Thoracic aorta (tissue), 2 donors: ENCODE measurements around the gene CFAP43. TPM values are rescaled to one million over a fixed set of nuclear protein-coding genes. Genes with fewer than 3 reads are reported as not detected.

ENCODE experiments used
- ATAC-seq: fragments of 150-250 bp; one replicate; pipeline ENCODE4 v1.8.0; 2017; ENCODE audit warnings: low read depth; ENCODE audit not compliant: insufficient number of reproducible peaks, low FRiP score
- DNase-seq: peaks from one replicate; pipeline ENCODE4 v3.0.0-alpha.2; 2020; ENCODE audit warnings: low spot score
- H3K27ac ChIP-seq, 2 donors: fragments of 200-600 bp; sonication (generic); 1 replicate in 1 of 2; 2 replicates in 1 of 2; pipeline ENCODE4 v1.5.1; 2016; ENCODE audit warnings: mild to moderate bottlenecking in 2 of 2, moderate library complexity in 2 of 2
- H3K27me3 ChIP-seq: fragments of 200-600 bp; sonication (generic); replicated peaks from 2 replicates; pipeline ENCODE4 v1.6.0; 2016; ENCODE audit warnings: mild to moderate bottlenecking; ENCODE audit not compliant: insufficient read depth
- H3K36me3 ChIP-seq: fragments of 200-600 bp; sonication (generic); one replicate; pipeline ENCODE4 v1.5.1; 2016
- H3K4me1 ChIP-seq, 2 donors: fragments of 200-600 bp; sonication (generic); 1 replicate in 1 of 2; 2 replicates in 1 of 2; pipeline versions ENCODE4 v1.5.1 to v1.6.0; 2016; ENCODE audit warnings: low read depth in 2 of 2, mild to moderate bottlenecking in 1 of 2; ENCODE audit not compliant: control insufficient read depth in 1 of 2
- H3K4me3 ChIP-seq: fragments of 200-600 bp; sonication (generic); 2 replicates; pipeline ENCODE4 v1.5.1; 2016; ENCODE audit warnings: mild to moderate bottlenecking
- H3K9me3 ChIP-seq: fragments of 200-600 bp; sonication (generic); 2 replicates; pipeline ENCODE4 v1.5.1; 2016
- total RNA-seq, 2 donors: library from RNA; depleted of rRNA; stranded (reverse); fragments of >200 nt; gene quantifications; one replicate each; pipeline versions ENCODE4 v1.1.0 to v1.2.3, GENCODE V29; 2016
- TF ChIP-seq, protein P1 (sequence below): fragments of 200-600 bp; sonication (generic); IDR thresholded peaks from one replicate; pipeline ENCODE4 v1.5.1; 2019; ENCODE audit warnings: antibody characterized with exemption

Gene CFAP43, protein sequence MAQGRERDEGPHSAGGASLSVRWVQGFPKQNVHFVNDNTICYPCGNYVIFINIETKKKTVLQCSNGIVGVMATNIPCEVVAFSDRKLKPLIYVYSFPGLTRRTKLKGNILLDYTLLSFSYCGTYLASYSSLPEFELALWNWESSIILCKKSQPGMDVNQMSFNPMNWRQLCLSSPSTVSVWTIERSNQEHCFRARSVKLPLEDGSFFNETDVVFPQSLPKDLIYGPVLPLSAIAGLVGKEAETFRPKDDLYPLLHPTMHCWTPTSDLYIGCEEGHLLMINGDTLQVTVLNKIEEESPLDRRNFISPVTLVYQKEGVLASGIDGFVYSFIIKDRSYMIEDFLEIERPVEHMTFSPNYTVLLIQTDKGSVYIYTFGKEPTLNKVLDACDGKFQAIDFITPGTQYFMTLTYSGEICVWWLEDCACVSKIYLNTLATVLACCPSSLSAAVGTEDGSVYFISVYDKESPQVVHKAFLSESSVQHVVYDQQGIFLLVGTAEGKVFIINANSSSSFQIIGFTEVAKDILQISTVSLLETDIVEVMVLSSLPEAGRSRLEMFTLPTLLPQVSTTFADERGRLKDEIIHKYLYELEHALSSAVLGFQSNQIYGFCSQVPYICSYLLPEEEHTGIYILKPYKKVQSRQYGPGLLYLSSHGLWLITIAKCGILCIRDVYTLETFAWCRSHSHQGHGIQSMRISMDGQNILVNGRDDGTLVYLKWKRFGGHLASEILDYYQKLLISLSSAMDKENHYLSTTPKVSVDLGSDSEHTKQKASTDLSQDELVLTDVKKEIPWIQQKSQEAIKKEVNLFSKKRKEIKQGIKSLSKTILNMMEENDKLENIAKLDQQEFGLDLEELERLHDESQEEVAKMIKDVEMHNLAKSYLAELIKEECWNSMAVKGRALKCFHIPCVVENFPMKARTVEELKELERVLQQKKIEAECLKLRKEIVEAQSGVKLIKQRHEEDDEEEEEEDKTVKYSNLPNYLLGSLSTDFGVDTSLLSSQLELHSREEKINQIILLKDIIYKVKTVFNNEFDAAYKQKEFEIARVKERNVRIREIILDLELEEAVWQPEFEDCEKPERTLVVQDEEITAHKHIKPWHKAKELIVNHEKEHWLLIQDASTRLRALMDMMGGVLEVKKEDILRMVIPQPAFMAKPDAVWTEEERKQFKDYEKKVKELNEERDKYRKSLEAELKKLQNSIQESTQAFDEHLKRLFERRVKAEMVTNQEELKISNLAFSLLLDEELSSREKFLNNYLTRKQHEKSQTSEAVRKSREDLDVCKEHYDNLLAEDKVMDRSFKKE (N-terminal part only)
- under 1 TPM in 1 of 2 donors, not detected in 1; 0.85 TPM for total RNA-seq

DNA sequence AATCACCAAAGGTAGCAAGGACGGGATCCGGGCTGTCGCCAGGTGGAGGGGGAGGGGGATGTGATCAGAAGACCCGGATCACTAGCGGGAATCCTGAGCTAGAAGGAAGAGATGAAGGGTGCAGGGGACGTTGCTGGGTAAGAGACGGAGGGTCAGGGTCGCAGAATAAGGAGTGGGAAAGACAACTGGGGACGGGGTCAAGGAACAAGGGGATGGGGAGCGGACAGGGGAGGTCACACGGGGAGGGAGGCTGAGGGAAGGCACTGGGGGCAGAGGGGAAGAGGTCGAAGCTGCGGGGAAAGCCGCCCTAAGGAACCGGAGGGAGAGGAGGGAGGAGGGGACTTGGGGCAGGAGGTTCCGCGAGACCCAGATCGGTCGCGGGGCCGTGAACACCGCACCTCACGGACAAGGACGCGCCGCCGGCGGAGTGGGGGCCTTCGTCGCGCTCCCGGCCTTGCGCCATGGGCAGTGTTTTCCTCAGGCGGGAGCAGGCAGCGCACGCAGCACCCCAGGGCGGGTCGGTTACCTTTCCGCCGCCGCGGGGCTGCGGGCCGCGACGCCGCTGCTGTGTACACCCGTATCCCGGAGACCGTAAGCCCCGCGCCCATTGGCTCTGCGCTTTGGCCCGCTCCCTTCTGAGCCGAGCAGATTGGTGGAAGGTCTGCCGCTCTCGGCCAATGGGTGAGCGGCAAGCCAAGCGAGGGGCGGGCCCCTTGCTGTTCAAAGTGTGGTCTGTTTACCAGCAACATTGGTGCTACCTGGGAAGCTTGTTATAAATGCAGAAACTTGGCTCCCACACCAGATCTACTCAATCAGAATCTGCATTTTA, at the start of gene CFAP43:
Gene CFAP43 (minus strand): TSS at position 581 of the 829 bp plus-strand sequence. CDS start 118 bp downstream, at position 463.
- H3K27ac ChIP-seq: no peak within 1 kb of the TSS
- H3K4me1 ChIP-seq: peaks cover 5 to 6% of the 10 kb centered on the region in 2 donors
- DNase-seq: peak; percentile 94

DNA sequence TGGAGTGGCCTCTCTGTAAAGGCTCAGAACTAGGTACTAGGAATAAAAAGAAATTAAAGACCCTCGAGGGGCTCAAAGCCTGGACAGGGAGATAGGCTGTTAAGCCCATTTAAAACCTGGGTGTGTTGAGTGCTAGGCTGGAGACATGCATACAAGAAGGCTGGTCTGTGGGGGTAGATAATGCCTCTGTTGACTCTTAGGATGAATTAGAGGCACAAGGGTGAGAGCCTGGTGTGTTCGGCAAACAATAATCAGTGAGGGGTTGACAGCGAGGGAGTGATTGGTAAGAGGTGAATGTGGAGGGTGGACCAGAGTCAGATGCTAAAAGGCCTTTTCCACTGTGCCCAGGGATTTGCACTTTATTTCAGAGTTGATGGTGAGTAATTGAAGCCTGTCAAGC, 49.5 kb upstream of the CFAP43 start:
- Histone ChIP-seq H3K36me3 (no peaks in the 10 kb centered on the region), H3K4me3 (no peak overlapping the region), H3K9me3 (no peaks in the 10 kb centered on the region), H3K27me3 (no peaks in the 10 kb centered on the region), H3K27ac (no peak overlapping the region), H3K4me1 (no peaks in the 10 kb centered on the region)
- ATAC-seq (no peak), DNase-seq (no peak)
- TF ChIP-seq, protein P1, sequence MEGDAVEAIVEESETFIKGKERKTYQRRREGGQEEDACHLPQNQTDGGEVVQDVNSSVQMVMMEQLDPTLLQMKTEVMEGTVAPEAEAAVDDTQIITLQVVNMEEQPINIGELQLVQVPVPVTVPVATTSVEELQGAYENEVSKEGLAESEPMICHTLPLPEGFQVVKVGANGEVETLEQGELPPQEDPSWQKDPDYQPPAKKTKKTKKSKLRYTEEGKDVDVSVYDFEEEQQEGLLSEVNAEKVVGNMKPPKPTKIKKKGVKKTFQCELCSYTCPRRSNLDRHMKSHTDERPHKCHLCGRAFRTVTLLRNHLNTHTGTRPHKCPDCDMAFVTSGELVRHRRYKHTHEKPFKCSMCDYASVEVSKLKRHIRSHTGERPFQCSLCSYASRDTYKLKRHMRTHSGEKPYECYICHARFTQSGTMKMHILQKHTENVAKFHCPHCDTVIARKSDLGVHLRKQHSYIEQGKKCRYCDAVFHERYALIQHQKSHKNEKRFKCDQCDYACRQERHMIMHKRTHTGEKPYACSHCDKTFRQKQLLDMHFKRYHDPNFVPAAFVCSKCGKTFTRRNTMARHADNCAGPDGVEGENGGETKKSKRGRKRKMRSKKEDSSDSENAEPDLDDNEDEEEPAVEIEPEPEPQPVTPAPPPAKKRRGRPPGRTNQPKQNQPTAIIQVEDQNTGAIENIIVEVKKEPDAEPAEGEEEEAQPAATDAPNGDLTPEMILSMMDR: no peak

More for the DNA sequence above, at the start of gene CFAP43:
- ATAC-seq: peak; percentile 98
- TF ChIP-seq, protein P1: no peak
- Histone ChIP-seq H3K27me3 (no peaks in the 10 kb centered on the region), H3K9me3 (no peaks in the 10 kb centered on the region), H3K36me3 (no peaks in the 10 kb centered on the region), H3K4me3 (peak within 1 kb of the TSS; percentile 75)

DNA sequence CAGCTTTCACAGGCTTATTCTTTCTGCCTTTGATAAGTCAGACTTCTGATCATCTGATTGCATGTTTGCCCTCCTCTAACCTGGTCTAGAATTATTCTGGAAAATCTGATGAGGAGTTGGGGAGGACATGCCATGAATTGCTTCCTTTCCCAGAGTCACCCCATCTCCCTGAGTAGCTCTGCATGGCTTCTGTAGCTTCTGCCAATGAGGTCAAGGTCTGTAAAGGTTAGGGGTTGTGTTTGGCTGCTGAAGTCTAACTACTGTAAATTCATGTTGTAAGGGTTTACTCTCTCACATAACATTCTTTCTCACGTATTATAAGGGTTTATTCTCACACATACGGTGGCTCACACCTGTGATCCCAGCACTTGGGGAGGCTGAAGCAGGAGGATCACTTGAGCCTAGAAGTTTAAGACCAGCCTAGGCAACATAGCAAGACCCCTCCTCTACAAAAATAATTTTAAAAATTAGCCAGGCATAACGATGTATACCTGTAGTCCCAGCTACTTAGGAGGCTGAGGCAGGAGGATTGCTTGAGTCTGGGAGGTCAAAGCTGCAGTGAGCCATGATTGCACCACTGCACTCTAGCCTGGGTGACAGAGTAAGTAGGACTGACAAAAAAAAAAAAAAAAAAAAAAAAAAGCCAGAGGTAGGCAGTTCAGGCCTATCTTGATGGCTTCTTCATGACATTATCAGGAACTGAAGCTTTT, 47.5 kb upstream of the CFAP43 start:
- DNase-seq (no peak), ATAC-seq (no peak)
- Histone ChIP-seq H3K9me3 (no peaks in the 10 kb centered on the region), H3K4me3 (no peak overlapping the region), H3K36me3 (no peaks in the 10 kb centered on the region), H3K27me3 (no peaks in the 10 kb centered on the region), H3K4me1 (peaks cover 0 to 3% of the 10 kb centered on the region in 2 donors), H3K27ac (no peak overlapping the region)
- TF ChIP-seq, protein P1: no peak

DNA sequence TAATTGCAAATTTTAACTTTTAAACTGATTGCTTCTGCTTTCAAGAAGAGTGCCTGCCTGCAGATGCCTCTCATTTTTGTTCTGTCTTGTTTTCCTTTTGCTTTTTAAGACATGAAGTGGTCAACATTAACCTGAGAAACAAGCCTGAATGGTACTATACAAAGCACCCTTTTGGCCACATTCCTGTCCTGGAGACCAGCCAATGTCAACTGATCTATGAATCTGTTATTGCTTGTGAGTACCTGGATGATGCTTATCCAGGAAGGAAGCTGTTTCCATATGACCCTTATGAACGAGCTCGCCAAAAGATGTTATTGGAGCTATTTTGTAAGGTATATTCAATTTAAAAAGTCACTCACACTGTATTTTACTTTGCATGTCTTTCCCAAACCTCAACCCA, 45.6 kb upstream of the CFAP43 start:
- Histone ChIP-seq H3K27me3 (no peaks in the 10 kb centered on the region), H3K27ac (no peak overlapping the region), H3K4me1 (peaks cover 0 to 7% of the 10 kb centered on the region in 2 donors), H3K9me3 (no peaks in the 10 kb centered on the region), H3K4me3 (no peak overlapping the region), H3K36me3 (no peaks in the 10 kb centered on the region)
- DNase-seq: no peak
- TF ChIP-seq, protein P1: no peak
- no peak for ATAC-seq
